ENCODE data around the gene GTF2I.

Gene GTF2I

DNA sequence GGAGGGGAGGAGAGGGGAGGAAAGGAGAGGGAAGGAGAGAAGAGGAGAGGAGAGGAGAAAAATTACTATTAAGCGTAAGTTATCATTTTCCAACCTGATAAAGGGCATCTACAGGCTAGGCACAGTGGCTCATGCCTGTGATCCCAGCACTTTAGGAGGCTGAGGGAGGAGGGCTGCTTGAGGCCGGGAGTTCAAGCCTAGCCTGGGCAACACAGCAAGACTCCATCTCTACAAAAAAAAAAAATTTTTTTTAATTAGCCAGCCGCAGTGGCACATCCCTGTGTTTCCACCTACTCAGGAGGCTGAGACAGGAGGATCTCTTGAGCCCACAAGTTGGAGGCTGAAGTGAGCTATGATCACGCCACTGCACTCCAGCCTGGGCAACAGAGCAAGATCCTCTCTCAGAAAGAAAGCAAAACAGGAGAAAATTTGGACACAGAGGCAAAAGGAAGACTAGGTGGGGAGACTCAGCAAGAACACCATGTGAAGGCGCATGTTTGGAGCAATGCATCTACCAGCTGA lies 35.2 kb upstream of the GTF2I start:
- DNase-seq (ENCODE audit: low spot score) = no peak
- in situ Hi-C loops (cut with MboI; ENCODE audit: low sequenced_read_pairs, unreplicated experiment) = no loop called here
- TF ChIP-seq, protein P1, sequence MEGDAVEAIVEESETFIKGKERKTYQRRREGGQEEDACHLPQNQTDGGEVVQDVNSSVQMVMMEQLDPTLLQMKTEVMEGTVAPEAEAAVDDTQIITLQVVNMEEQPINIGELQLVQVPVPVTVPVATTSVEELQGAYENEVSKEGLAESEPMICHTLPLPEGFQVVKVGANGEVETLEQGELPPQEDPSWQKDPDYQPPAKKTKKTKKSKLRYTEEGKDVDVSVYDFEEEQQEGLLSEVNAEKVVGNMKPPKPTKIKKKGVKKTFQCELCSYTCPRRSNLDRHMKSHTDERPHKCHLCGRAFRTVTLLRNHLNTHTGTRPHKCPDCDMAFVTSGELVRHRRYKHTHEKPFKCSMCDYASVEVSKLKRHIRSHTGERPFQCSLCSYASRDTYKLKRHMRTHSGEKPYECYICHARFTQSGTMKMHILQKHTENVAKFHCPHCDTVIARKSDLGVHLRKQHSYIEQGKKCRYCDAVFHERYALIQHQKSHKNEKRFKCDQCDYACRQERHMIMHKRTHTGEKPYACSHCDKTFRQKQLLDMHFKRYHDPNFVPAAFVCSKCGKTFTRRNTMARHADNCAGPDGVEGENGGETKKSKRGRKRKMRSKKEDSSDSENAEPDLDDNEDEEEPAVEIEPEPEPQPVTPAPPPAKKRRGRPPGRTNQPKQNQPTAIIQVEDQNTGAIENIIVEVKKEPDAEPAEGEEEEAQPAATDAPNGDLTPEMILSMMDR (IDR thresholded peaks at IDR 0.05; ENCODE audit: borderline replicate concordance, control extremely low read depth, extremely low read depth, insufficient read depth, missing control alignments) = no peak

DNA sequence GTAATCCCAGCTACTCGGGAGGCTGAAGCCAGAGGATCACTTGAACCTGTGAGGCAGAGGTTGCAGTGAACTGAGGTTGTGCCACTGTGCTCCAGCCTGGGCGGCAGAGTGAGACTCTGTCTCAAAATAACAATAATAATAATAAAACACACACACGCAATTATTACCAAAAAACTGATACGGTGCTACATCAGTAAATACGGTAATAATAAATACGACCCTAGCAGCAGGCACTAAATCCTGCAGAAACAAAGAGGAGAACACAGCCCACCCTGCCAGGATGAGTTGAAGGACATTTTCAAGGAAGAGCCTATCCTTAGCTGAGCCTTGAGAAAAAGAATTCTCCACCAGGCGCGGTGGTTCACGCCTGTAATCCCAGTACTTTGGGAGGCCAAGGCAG lies 34.4 kb upstream of the GTF2I start:
- TF ChIP-seq, protein P1 (IDR thresholded peaks at IDR 0.05; ENCODE audit: borderline replicate concordance, control extremely low read depth, extremely low read depth, insufficient read depth, missing control alignments) = no peak
- in situ Hi-C loops (cut with MboI; ENCODE audit: low sequenced_read_pairs, unreplicated experiment) = no loop called here
- no peak for DNase-seq (ENCODE audit: low spot score)

GRCh38 chr7:74625446-74625845 lies 32.1 kb upstream of the GTF2I start:
- TF ChIP-seq, protein P1 (IDR thresholded peaks at IDR 0.05; ENCODE audit: borderline replicate concordance, control extremely low read depth, extremely low read depth, insufficient read depth, missing control alignments) = no peak
- no peak for DNase-seq (ENCODE audit: low spot score)
- in situ Hi-C loops (cut with MboI; ENCODE audit: low sequenced_read_pairs, unreplicated experiment) = no loop called here

- TF ChIP-seq, protein P1 (IDR thresholded peaks at IDR 0.05; ENCODE audit: borderline replicate concordance, control extremely low read depth, extremely low read depth, insufficient read depth, missing control alignments) = no peak
- in situ Hi-C loops (cut with MboI; ENCODE audit: low sequenced_read_pairs, unreplicated experiment) = no loop called here
- DNase-seq (ENCODE audit: low spot score) = no peak
Measured at GRCh38 chr7:74627661-74628411, 29.7 kb upstream of the GTF2I start.

DNA sequence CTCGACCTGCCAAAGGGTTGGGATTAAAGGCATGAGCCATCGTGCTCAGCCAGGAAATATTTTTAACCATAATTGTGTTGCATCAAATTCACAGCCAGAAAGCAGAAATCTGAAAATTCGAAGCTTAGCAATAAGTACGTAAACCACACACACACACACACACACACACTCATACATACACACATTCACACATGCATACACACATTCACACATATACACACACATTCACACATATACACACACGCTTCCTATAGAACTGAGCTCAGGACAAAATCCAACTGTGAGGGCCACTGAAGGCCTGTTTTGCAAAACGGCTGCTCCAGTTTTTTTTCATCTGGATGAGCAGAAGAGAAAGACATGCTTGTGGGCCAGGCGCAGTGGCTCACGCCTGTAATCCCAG lies 25.0 kb upstream of the GTF2I start:
- in situ Hi-C loops (cut with MboI; ENCODE audit: low sequenced_read_pairs, unreplicated experiment) = no loop called here
- DNase-seq (ENCODE audit: low spot score) = no peak
- TF ChIP-seq, protein P1 (IDR thresholded peaks at IDR 0.05; ENCODE audit: borderline replicate concordance, control extremely low read depth, extremely low read depth, insufficient read depth, missing control alignments) = no peak

DNA sequence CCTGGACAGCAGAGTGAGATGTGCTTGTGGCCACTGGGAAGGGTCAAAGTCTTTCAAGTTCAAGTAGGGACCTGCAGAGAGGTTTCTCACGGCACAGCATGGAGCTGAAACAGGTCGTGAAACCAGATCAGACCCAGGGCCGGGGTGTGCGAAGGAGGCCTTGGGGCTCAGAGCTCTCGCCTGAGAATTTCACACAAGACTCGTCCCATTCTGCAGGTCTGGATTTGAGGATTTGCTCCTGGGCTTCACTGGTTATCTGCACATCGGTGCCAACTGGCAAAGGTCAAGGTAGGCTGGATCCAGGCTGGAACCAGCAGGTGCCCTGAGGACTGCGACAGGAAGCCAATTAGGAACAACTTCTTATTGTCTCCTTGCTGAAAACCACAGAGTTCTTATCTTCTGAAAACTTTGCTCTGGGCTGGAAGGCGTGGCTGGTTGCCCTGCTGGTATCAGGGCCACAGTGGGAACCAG lies 24.0 kb upstream of the GTF2I start:
- in situ Hi-C loops (cut with MboI; ENCODE audit: low sequenced_read_pairs, unreplicated experiment) = no loop called here
- TF ChIP-seq, protein P1 (IDR thresholded peaks at IDR 0.05; ENCODE audit: borderline replicate concordance, control extremely low read depth, extremely low read depth, insufficient read depth, missing control alignments) = no peak
- DNase-seq (ENCODE audit: low spot score) = no peak

All from GM13976 (cell line).